ENCODE measurements around the gene DGKQ.
"Not testable (repeated sequence)": the region's sequence is repeated elsewhere in the genome, so short reads cannot be mapped to it uniquely, and the experiment has no call there.

DNA sequence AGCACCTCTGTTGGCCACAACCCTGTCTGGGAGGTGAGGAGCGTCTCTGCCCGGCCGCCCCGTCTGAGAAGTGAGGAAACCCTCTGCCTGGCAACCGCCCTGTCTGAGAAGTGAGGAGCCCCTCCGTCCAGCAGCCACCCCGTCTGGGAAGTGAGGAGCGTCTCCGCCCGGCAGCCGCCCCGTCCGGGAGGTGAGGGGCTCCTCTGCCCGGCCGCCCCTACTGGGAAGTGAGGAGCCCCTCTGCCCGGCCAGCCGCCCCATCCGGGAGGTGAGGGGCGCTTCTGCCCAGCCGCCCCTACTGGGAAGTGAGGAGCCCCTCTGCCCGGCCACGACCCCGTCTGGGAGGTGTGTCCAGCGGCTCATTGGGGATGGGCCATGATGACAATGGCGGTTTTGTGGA, 2.6 kb upstream of the DGKQ start:
- TF ChIP-seq, protein P1, sequence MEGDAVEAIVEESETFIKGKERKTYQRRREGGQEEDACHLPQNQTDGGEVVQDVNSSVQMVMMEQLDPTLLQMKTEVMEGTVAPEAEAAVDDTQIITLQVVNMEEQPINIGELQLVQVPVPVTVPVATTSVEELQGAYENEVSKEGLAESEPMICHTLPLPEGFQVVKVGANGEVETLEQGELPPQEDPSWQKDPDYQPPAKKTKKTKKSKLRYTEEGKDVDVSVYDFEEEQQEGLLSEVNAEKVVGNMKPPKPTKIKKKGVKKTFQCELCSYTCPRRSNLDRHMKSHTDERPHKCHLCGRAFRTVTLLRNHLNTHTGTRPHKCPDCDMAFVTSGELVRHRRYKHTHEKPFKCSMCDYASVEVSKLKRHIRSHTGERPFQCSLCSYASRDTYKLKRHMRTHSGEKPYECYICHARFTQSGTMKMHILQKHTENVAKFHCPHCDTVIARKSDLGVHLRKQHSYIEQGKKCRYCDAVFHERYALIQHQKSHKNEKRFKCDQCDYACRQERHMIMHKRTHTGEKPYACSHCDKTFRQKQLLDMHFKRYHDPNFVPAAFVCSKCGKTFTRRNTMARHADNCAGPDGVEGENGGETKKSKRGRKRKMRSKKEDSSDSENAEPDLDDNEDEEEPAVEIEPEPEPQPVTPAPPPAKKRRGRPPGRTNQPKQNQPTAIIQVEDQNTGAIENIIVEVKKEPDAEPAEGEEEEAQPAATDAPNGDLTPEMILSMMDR (IDR thresholded peaks at IDR 0.05) = not testable (repeated sequence)
- TF ChIP-seq REST (IDR thresholded peaks at IDR 0.05; ENCODE audit: low read depth, low read length); GABPA (IDR thresholded peaks at IDR 0.05; ENCODE audit: low read depth): not testable (repeated sequence)
